Posterior vena cava (tissue), 2 donors: ENCODE data around the gene NOX5. TPM values are rescaled to one million over a fixed set of nuclear protein-coding genes. Genes with fewer than 3 reads are reported as not detected.

Experiments used
- total RNA-seq, 2 donors: library from RNA; stranded (reverse); fragmentation: NEBNext Ultra II Directional; extraction: Animal tissue kit (Norgen Biotek cat#: 25700); gene quantifications; one replicate each; pipeline ENCODE4 v1.2.1, GENCODE V29; 2021
- donor health status: DM: yes; HTN: yes; CAD: no.
- donor health status: DM: yes; HTN: yes; CAD: no.

NOX5 gene
- total RNA-seq, 2 donors from 2014 or later = 0.09 to 0.10 TPM

Other genes with a start within 250 kb of the NOX5 start
- gene ANP32A, start 193.8 kb upstream of the NOX5 start, total RNA-seq = 10 to 100 TPM; 82.4 to 94.8 TPM
- gene SPESP1, start 84.2 kb upstream of the NOX5 start, total RNA-seq = 1 to 10 TPM; 2.2 to 3.1 TPM
- 10 to 100 TPM in 1 of 2 donors, 1 to 10 TPM in 1; 9.5 to 11.1 TPM for gene GLCE, start 145.9 kb downstream of the NOX5 start, total RNA-seq